H4 (cell line): ENCODE data around the gene ICOSLG. TPM values are rescaled to one million over a fixed set of nuclear protein-coding genes. Genes with fewer than 3 reads are reported as not detected.
A peak's percentile ranks its signal among the peaks of the same experiment; 100 is the strongest.
"Not testable (repeated sequence)": the region's sequence is repeated elsewhere in the genome, so short reads cannot be mapped to it uniquely, and the experiment has no call there.

Experiments used
- DNase-seq: peaks from one replicate; pipeline ENCODE4 v3.0.0-alpha.2; 2015; ENCODE audit warnings: low spot score
- total RNA-seq: library from RNA; depleted of rRNA; stranded (reverse); fragments of >200 nt; shearing (Covaris generic); gene quantifications from 2 replicates; pipeline ENCODE4 v1.2.3, GENCODE V29; 2014

ICOSLG gene
- total RNA-seq, 1 experiment from 2014 or later, result 0.33 TPM

DNA sequence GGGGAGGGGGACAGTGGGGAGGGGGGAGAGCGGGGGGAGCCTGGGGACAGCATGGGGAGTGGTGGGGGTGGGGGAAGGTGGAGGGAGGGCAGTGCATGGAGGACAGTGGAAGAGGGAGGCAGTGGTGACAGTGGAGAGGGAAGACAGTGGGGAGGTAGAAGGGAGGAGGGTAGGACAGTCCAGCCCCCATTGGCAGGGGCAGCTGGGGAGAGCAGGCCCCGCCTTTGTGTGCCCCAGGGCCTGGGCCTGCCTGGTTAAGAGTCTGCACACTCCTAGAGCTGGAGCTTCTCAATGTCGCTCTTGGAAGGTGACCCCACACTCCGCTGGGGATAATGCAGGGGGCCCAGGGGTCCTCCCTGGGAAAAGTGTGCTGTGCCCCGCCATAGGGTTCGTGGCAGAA is 15.1 kb downstream of the ICOSLG start:
- not testable (repeated sequence) for DNase-seq

DNA sequence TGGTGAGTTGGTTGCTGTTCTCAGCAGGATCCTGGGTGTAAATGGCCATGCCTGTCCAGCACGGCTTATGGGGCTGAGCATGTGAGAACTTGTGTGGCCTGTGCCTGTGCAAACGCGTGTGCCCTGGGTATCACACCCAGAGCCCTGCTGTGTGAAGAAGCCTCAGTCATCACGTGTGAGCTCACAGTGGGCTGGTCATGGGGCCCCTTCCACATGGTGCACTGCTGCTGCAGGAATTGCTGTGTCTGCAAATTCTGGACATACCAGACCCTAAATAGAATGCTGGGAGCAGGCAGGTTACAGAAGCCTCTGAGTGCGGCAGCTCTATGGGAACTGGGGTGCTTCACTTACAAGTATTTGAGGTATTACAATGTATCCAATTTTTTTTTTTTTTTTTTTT is 17.4 kb downstream of the ICOSLG start:
- DNase-seq, result not testable (repeated sequence)

DNA sequence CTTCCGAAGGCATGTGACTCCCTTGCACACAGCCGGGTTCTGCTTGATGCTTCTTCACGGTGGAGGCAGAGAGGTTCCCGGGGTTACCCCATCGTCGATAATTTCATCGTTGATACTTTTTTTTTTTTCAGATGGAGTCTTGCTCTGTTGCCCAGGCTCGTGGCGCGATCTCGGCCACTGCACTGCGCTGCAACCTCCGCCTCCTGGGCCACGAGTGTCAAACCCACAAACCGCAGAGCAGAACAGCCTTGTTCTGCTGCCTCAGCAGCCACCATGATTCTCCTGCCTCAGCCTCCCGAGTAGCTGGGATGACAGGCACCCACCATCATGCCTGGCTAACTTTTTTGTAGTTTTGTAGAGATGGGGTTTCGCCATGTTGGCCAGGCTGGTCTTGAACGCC is 20.1 kb downstream of the ICOSLG start:
- not testable (repeated sequence) for DNase-seq

DNA sequence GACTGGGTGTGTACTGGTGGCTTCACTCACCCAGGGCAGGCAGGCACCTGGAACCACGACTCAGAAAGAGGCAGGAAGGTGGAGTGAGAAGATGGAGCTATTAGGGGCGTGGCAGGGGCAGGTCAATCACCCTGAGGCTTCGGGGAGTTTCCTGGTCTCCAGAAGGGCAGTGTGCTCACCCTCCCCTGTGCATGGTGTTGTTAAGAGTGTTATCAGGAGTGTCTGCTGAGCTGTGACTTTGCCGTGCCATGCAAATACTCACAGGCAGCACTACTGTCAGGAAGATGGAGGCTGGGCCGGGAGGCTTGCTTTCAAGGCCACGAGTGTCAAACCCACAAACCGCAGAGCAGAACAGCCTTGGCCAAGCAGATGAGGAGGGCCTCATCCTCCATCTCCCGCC is 22.3 kb downstream of the ICOSLG start:
- not testable (repeated sequence) for DNase-seq

- not testable (repeated sequence) for DNase-seq
Observed at GRCh38 chr21:44211978-44212377, 28.8 kb downstream of the ICOSLG start.

- DNase-seq, result not testable (repeated sequence)
Observed at GRCh38 chr21:44211574-44211973, 29.2 kb downstream of the ICOSLG start.

- not testable (repeated sequence) for DNase-seq
Observed at GRCh38 chr21:44207860-44208646, 32.7 kb downstream of the ICOSLG start.

- DNase-seq, result not testable (repeated sequence)
Observed at GRCh38 chr21:44206698-44207676, 33.8 kb downstream of the ICOSLG start.

DNA sequence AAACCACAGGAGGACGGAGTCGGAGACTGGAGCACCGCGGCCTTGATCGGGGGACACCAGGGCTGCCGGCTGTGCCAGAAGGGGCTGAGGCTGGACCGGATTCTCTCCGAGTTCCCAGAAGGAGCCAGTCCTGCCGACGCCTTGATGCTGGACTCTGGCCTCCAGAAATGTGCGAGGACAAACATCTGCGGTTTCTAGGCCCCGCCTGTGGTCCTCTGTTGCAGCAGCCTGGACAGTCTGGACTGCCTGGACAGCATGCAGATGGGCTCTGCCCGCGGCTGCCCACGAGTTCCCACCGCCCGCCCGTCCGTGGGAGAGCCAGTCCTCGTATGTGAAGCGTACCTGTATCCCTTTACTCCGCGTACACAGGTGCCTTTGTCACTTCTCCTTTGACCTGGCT is 34.6 kb downstream of the ICOSLG start:
- DNase-seq, result not testable (repeated sequence)

- DNase-seq, result not testable (repeated sequence)
Observed at GRCh38 chr21:44202590-44203299, 38.0 kb downstream of the ICOSLG start.

- peak; percentile 2 for DNase-seq
Observed at GRCh38 chr21:44199997-44200396, 40.7 kb downstream of the ICOSLG start.

- peak; percentile 1 for DNase-seq
Observed at GRCh38 chr21:44199448-44199847, 41.3 kb downstream of the ICOSLG start.

DNA sequence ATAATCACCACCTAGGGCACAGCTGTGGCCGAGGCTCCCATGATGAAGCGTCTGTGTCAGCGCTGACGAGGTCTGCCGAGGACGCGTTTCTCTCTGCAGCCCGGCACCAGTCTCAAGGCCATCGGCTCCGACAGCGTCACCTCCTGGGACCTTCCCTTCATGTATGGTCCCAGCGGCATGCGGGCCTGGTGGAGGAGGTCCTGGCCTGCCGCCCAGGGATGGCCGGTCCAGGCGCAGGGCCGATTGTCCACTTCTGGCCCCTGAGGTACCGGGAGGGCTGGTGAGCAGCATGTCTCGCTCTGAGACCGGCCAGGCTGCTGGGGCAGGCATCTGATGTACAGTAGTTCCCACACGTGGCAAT is 43.6 kb downstream of the ICOSLG start:
- not testable (repeated sequence) for DNase-seq

- peak; percentile 43 for DNase-seq
Observed at GRCh38 chr21:44196212-44197155, 44.3 kb downstream of the ICOSLG start.

DNA sequence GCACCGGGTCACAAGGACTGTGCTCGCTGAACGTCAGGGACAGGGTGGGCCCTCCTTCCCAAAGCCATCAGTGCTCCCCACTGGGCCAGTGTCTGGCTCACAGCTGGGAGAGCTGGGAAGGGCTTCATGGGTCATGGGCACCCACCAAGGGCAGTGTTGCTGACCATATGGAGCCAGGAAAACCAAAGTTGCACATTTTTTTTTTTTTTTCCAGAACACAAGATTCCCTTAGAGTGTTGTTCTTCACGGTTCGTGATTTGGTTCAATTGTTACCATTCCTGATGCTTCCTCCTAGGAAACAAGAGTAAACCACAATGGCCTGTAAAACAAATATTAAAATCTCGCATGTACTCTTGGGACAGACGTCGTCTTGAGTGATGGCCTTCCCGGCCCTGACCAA is 45.9 kb downstream of the ICOSLG start:
- DNase-seq, result not testable (repeated sequence)

GRCh38 chr21:44194451-44194850 is 46.3 kb downstream of the ICOSLG start:
- DNase-seq, result not testable (repeated sequence)

GRCh38 chr21:44193108-44193507 is 47.6 kb downstream of the ICOSLG start:
- not testable (repeated sequence) for DNase-seq

DNA sequence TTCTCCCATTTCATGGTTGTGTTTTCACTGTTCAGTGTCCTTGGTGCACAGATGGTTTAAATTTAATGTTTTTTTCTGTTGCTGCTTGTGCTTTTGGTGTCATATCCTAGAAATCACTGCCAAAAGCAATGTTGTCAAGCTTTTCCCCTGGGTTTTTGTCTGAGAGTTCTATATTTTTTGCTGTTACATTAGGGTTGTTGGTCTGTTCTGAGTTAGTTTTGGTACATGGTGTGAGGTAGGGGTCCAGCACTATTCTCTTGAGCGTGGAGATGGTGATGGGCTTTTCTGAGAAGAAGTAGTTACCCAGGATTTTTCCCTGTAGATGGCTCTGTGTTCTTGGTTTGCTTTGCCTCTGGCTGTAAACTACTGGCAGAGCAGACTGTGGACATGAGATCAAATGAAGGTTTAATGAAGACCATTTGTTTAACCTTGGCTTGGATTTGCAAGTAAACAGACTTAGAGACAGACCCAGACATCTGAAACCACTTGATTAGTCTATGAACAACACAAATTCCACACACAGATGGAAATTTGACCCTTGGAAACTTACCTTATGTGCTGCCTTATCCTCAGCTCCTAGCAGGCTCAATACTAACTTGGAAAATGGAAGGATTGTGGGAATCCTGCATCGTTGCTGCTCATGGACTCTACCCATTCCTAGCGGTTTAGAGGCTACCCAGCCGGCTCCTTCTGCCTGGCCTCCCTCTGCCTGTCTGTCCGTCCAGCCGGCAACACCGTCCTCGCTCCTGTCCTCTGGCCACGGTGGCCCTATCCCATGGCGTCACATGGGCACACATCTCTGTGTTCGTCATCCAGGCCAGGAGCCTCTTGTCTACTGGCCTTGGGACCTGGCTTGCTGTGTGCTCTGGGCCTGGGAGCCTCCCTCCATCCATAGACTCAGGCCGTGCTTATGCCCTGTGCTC is 50.1 kb downstream of the ICOSLG start:
- DNase-seq, result peak; percentile 8

GRCh38 chr21:44184862-44185261 is 55.9 kb downstream of the ICOSLG start:
- not testable (repeated sequence) for DNase-seq

DNA sequence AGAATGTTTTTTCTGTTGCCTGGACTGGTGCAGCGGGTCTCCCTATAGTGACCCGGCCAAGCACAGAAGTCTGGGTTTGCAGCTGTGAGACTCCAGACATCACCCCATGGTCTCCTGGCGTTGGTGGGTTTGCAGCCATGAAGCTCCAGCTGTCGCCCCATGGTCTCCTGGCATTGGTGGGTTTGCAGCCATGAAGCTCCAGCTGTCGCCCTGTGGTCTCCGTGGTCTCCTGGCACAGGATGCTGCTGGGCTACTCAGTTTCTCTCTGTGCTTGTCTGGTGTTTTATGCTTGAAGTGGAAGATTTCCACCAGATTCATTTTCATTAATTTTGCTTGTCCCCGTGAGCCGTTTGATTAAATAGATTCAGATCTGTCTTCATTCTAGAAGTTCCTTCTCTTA is 58.5 kb downstream of the ICOSLG start:
- not testable (repeated sequence) for DNase-seq
